GM12892 (cell line): Measurements from ENCODE around the gene SNX15. TPM values are rescaled to one million over a fixed set of nuclear protein-coding genes. Genes with fewer than 3 reads are reported as not detected.
"Not testable (repeated sequence)": the region's sequence is repeated elsewhere in the genome, so short reads cannot be mapped to it uniquely, and the experiment has no call there.

Source experiments
- DNase-seq: peaks from one replicate; pipeline ENCODE4 v3.0.0; 2011; ENCODE audit not compliant: insufficient read length
- FAIRE-seq: peaks from 2 replicates; lab custom pipeline; 2011; peaks lifted over from hg19 to GRCh38; lab: Jason Lieb, UNC
- POLR2A ChIP-seq: IDR thresholded peaks from 2 replicates; pipeline ENCODE4 v1.6.1; 2011; ENCODE audit warnings: low read depth, low read length, control low read depth
- POLR2AphosphoS5 ChIP-seq: IDR thresholded peaks from 2 replicates; pipeline ENCODE4 v1.6.1; 2011; ENCODE audit warnings: low read depth, low read length, control low read depth
- TAF1 ChIP-seq: IDR thresholded peaks from 2 replicates; pipeline ENCODE4 v1.6.1; 2011; ENCODE audit warnings: low read depth, mild to moderate bottlenecking, control low read depth, low read length, borderline replicate concordance
- polyA plus RNA-seq: library from polyadenylated mRNA; unstranded; fragments of >200 nt; gene quantifications from one replicate; pipeline ENCODE4 v1.2.1, GENCODE V29; 2012; ENCODE audit warnings: missing spikeins, inconsistent platforms; ENCODE audit not compliant: missing spikeins

The SNX15 gene, protein sequence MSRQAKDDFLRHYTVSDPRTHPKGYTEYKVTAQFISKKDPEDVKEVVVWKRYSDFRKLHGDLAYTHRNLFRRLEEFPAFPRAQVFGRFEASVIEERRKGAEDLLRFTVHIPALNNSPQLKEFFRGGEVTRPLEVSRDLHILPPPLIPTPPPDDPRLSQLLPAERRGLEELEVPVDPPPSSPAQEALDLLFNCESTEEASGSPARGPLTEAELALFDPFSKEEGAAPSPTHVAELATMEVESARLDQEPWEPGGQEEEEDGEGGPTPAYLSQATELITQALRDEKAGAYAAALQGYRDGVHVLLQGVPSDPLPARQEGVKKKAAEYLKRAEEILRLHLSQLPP
- polyA plus RNA-seq: 10.8 TPM

- no peak for TF ChIP-seq POLR2AphosphoS5
- DNase-seq (peak; percentile 91), FAIRE-seq (peak; percentile 96)
These were observed at the start of gene SNX15 for GRCh38 chr11:65027213-65028067. Gene SNX15, plus strand, starts transcription at chr11:65027439. Its CDS starts 99 bp downstream, at chr11:65027538.

DNA sequence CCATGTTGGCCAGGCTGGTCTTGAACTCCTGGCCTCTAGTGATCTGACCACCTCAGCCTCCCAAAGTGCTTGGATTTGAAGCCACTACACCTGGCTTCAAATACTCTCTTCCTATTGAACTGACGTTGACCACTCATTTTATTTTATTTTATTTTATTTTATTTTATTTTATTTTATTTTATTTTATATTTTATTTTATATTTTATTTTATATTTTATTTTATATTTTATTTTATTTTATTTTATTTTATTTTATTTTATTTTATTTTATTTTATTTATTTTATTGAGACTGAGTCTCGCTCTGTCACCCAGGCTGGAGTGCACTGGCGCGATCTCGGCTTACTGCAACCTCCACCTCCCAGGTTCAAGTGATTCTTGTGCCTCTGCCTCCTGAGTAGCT, 43.9 kb upstream of the SNX15 start:
- FAIRE-seq, DNase-seq: not testable (repeated sequence)

DNA sequence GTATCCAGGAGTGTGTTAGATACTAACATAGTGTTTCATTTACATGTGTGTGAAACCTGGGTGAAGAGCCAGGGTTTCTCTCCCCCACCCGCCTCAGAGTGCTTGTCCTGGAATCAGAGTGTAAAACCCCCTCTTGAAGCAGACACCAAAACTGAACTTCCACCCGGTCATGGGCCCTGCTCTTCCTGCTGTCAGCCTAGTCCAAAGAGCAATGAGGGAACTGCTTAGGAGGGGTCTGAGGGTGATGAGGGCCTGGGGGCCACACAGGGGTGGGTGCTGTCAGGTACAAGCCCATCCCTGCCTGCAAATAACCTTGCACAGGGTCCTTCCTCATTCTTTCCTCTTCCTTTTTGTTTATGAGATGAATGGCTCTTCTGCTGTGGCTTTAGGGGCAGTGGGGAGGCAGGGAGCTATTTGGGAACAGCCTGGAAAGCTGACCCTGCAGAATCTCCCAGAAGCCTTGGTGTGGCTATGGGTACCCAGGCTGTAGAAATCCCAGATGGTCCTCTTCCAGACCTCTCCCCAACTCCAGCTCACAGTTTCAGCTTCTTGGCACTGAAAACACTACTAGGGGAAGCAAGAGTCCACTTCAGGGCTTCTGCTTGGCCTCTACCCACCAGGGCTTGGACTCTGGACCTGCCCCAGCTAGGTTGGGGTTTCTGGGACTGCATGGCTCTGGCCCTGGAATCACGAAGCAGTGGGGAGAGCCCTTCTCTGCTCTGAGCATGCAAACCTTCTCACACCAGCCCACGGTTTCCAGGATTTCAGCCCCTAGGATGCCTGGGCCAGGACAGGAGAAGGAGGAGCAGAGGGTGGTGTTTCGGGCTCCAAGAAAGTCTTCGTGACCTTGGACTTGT, 39.0 kb upstream of the SNX15 start:
- TF ChIP-seq POLR2A (no peak), TAF1 (no peak), POLR2AphosphoS5 (no peak)
- no peak for FAIRE-seq
- DNase-seq: no peak

GRCh38 chr11:64989416-64989815, 37.8 kb upstream of the SNX15 start:
- DNase-seq (no peak), FAIRE-seq (no peak)
- TF ChIP-seq POLR2A: no peak
- no peak for TF ChIP-seq TAF1
- no peak for TF ChIP-seq POLR2AphosphoS5

- TF ChIP-seq TAF1: no peak
- TF ChIP-seq POLR2AphosphoS5: no peak
- no peak for TF ChIP-seq POLR2A
- FAIRE-seq: peak; percentile 79
- no peak for DNase-seq
These were observed 36.9 kb upstream of the SNX15 start for GRCh38 chr11:64990222-64990923.

GRCh38 chr11:64994318-64994717, 32.9 kb upstream of the SNX15 start:
- no peak for DNase-seq
- TF ChIP-seq TAF1 (no peak), POLR2AphosphoS5 (no peak), POLR2A (no peak)
- FAIRE-seq: no peak

- TF ChIP-seq POLR2AphosphoS5: no peak
- TF ChIP-seq TAF1: no peak
- TF ChIP-seq POLR2A: no peak
- peak; percentile 9 for FAIRE-seq
- no peak for DNase-seq
These were observed 30.9 kb upstream of the SNX15 start for GRCh38 chr11:64996327-64996709.

GRCh38 chr11:64996710-64997380, 30.4 kb upstream of the SNX15 start, which contains the start of gene BATF2:
Gene BATF2, minus strand, starts transcription at chr11:64996971. Its CDS starts 57 bp downstream, at chr11:64996914.
- TF ChIP-seq TAF1: no peak
- TF ChIP-seq POLR2AphosphoS5: no peak
- no peak for TF ChIP-seq POLR2A
- DNase-seq: peak; percentile 46
- FAIRE-seq: peak; percentile 62

GRCh38 chr11:64998141-64998540, 29.1 kb upstream of the SNX15 start:
- no peak for FAIRE-seq

More at GRCh38 chr11:64998141-64998540, 29.1 kb upstream of the SNX15 start:
- TF ChIP-seq TAF1 (no peak), POLR2A (no peak), POLR2AphosphoS5 (no peak)
- no peak for DNase-seq
